T-helper 2 cell (primary cell): Measurements from ENCODE around the gene ADPRHL1.
"Not testable (repeated sequence)": the region's sequence is repeated elsewhere in the genome, so short reads cannot be mapped to it uniquely, and the experiment has no call there.

Source experiments
- DNase-seq, 5 experiments: peaks; one replicate each; pipeline versions ENCODE4 v3.0.0 to v3.0.0-alpha.2; 2012 to 2022

Gene ADPRHL1

DNA sequence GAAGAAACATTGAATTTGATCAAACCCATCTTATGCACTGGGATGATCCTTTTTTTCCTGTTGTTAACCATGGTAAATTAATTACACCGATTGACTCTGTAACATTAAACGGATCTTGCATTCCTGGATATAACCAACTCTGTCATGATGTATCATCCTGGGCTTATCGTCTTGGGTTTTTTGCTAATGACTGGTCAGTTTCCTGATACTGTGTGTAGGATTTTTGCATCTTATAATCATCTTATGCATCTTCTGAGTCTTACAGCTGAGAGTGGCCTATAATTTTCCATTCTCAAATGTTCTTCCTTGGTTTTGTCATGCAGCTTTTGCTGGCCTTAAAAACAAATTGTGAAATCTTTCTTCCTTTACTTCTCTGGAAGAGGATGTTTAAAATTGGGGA, 24.4 kb upstream of the ADPRHL1 start:
- no peak for DNase-seq

DNA sequence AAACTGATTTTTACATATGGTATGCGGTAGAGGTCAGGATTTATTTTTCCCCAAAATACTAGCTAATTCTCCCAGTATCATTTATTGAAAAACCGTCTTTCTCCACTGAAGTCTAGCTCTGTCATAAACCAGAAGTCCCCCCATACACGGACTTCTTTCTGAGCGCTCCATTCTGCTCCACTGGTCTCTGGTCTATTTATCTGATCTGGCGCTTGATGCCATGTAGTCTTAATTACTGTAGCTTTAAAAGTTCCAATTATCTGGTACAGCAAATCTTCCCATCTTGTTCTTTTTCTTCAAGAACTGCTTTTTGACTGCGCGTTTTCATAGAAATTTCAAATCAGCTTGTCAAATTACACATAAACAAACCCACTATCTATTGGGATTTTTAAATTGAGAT, 23.5 kb upstream of the ADPRHL1 start:
- DNase-seq, result no peak

GRCh38 chr13:113475911-113476310, 22.6 kb upstream of the ADPRHL1 start:
- DNase-seq, result no peak

GRCh38 chr13:113475280-113475679, 22.0 kb upstream of the ADPRHL1 start:
- DNase-seq, result no peak

DNA sequence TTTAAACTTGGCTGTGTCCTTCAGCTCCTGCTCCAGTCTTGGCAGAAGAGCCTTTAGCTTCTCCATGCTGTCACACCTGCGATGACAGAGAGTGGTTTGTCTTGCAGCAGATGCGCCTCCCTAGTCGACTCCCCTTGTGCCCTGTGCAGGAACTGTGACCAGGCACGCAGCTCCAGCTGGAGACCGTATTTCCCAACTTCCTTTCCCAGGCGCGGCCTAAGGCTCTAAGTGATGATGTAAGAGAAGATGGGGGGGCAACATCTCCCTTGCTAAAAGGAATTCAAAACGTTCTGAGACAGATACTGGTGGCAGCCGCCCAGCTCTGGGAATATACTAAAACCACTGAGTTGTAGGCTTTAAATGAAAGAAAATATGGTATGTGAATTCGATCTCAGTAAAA, 20.9 kb upstream of the ADPRHL1 start:
- no peak for DNase-seq

DNA sequence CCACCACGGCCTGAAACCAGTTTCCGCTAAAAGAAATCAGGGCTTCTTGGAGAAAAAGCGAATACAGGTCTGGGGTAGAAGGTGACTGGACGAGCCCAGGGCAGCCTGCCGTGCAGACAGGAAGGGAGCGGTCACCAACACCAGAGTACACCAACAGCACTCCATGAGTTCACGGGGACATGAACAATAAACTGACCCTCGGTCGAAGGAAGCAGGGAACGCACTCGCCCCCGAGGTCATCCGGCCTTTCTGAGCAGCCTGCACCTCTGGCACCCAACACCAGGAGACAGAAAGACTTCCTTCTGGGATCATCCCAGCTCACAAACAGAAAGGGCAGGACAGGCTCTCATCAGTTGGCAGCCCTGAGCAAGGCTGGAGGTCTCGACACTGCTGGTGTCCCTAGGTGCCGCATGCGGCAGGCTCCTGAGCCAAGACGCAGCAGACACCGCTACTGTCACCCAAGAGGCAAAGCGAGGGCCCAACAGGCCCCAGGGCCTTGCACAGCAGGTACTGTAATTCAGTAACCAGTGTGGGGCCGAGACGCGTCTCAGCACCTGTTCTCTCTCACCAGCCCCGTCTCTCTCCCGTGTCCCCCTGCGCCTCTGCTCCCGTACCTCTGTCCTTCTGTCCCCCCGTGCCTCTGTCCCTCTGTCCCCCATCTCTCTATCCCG, 19.2 kb upstream of the ADPRHL1 start:
- DNase-seq, result no peak

GRCh38 chr13:113471844-113472243, 18.6 kb upstream of the ADPRHL1 start:
- no peak for DNase-seq

DNA sequence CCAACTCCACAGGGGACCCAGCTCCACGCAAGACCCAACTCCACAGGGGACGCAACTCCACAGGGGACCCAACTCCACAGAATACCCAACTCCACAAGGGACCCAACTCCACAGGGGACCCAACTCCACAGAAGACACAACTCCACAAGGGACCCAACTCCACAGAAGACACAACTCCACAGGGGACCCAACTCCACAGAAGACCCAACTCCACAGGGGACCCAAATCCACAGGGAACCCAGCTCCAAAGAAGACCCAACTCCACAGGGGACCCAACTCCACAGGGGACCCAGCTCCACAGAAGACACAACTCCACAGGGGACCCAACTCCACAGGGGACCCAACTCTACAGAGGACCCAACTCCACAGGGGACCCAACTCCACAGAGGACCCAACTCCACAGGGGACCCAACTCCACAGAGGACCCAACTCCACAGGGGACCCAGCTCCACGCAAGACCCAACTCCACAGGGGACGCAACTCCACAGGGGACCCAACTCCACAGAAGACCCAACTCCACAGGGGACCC, 17.4 kb upstream of the ADPRHL1 start:
- not testable (repeated sequence) for DNase-seq

DNA sequence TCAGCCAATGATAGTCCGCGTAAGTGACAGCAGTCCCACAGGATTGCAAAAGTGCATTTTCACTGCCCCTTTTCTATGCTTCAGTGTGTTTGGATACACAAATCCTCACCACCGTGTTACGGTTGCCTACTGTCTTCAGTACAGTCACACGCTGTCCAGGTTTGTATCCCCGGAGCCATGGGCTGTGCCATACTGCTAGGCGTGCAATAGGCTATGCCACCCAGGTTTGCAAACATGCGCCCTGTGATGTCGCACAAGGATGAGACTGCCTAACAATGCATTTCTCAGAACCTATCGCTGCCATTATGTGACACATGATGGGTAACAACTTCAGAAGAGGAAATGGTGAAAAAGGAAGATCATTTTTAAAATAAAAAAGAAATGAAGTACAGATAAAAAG, 16.8 kb upstream of the ADPRHL1 start:
- DNase-seq, result no peak

GRCh38 chr13:113469582-113469981, 16.3 kb upstream of the ADPRHL1 start:
- no peak for DNase-seq

- no peak for DNase-seq
Observed at GRCh38 chr13:113468472-113469201, 15.3 kb upstream of the ADPRHL1 start.

GRCh38 chr13:113468029-113468428, 14.7 kb upstream of the ADPRHL1 start:
- DNase-seq, result no peak

DNA sequence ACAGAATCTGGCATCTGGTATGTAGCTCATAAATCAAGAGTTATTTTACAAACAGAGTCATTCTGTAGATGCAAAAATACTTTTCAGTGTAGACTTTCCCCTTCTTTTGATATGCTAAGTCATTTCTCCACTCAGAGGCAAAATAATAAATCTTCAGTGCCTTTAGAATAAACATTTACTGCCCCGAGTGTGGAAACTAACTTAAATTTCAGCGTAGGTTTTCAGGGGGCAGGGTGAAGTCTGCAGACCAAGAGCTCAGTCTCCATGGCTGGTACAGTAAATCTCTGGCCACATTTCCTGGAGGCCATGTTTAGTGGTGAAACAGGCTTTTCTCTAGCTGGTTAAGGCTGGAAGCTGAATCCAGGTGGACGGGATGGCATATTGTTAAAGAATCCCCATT, 13.1 kb upstream of the ADPRHL1 start:
- DNase-seq, result no peak

GRCh38 chr13:113465300-113465699, 12.0 kb upstream of the ADPRHL1 start:
- DNase-seq, result no peak

DNA sequence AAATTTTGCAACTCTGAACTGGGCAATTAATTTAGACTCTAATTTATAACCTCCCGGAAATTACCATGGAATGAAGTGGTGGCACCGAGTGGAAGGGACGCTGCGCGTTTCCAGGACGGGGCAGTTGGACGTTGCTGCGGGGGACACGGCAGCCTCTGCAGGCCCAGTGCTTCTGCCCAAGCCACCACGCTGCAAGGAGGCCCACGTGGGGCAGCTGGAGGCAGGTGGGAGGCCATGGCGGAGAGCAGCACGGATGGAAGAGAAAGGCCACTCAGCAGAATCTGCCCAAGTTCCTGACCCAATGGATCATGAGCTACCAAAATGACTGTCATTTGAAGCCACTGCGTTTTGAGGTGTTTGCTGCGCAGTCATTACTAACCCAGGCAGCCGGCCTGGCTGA, 11.2 kb upstream of the ADPRHL1 start:
- no peak for DNase-seq

DNA sequence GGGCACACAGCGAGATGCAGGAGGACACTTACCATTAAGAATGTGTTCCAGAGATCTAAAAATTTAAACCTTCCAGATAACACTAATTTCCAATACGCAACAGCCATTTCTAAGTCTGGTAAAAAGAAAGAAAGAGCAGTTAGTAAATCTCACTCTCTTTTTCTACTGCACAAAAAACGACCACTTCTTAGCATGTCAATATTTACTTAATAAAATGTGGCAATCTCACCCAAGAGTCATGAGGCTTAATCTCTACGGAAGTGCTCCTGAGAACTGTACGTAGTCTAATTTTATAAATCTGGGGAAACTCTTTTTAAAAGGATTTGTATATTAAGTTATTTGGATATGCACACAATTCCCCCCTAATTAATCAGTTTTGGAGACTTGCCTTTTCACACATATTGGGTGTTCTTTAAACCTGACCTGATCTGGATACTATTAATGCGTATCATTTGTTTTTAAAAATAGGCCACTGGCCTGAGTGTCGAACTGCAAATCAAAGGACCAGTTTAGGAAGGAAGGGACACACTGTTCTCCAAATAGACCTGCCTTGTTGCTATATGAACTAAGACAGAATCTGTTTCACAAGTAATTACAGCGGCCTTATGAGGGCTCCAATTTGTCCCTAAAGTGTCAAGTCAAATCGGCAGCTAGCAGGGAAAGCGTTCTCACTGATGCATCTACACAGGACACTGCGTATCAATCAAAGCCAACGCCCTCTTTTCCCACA, 7.9 kb upstream of the ADPRHL1 start:
- no peak for DNase-seq

DNA sequence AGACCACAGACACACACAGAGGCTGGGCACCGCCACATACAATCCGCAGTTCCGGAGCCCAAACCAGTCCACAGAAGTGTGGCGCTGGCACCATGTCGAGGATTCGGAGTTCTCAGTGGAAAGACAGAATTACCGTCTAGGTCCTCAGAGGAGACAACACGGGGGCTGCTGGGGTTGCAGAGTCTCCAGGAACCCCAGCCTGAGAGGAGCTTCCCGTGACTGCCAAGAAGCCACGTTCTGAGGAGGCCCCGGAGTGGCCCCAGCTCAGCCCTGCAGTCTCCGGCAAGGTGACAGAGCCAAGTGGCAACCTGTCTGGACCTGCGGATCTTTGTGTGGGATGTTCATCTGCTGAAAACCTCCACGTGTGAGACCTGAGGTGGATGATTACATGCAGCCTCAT, 7.3 kb upstream of the ADPRHL1 start:
- DNase-seq, result no peak

DNA sequence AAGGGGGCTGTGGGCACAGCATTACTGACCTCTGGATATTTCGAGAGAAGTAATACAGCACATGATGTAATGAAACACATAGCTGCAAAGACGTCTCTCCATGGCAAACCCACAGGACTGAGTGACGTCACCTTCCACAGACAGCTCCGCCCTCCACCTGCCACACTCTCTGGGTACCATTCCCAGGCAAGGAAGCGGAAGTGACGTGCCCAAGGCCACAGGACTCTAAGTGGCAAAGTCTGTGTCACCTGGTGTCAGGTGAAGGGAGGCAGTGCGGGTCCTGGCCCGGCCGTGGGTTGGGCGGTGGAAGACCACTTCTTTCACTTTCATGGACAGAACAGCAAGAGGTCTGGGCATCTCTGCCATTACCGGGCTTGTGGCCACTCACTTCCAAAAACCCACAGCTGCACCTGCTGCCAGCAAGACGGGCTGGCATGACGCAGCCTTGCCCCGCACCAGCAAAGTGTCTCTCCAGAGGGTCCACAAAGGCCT, 6.8 kb upstream of the ADPRHL1 start:
- no peak for DNase-seq

DNA sequence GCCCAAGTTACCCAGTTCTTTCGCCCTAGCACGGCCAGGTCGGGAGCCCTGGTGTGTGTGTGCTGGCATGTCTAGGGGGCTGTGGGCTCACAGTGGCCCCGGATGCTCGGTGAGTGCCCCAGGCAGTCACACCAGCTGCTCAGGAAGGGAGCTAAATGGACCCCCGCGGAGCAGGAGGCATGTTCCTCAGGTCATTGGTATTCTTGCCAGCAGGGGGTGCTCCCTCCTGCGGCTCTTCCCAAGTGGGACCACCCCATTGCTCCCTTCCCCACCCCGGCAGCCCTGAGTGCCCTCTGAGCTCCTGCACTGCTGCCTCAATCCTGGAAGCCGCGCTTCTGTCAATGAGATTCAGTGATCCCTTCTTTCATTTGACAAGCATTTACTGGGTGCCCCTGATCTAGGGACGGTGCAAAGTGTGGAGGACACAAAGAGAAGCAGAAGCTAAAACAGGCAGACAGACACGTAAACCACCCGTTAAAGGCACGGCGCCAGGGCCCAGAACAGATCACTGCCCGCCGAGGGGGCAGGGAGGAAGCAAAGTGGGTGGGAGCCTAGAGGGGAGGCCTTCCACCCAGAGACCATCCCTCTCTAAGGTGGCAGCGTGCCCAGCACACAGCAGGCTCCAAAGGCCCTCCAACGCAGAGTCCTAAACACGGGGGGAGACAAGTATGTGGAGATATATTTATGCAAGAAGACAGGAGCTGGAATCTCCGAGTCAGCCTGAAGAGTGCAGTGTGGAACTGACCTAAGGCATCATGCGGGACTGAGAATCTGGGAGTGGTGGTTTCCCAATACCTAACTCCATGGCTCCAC, 5.2 kb upstream of the ADPRHL1 start:
- DNase-seq, result no peak

GRCh38 chr13:113457510-113457909, 4.2 kb upstream of the ADPRHL1 start:
- DNase-seq, result no peak

GRCh38 chr13:113456116-113456702, 2.9 kb upstream of the ADPRHL1 start:
- DNase-seq, result no peak

DNA sequence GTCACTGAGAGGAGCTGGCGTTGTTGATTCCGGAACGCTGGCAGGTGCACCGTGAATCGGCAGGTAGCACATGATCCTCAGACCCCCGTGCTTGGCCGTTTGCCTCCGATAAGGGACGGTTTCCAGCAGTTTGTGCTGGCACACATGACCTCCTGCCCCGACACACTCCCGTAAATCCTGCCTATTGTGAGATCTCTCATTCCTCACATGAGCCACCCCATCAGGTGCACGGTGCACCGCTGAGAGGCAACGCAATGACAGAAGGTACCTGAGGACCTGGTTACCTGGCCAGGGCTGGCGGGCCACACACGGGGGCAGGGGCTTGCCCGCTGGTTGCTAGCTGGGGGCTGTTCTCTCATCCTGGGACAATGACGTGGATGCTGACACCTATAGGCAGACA, 2.1 kb upstream of the ADPRHL1 start:
- no peak for DNase-seq
